D721Med (cell line): Measurements from ENCODE around the gene MED27.
"Not testable (repeated sequence)": the region's sequence is repeated elsewhere in the genome, so short reads cannot be mapped to it uniquely, and the experiment has no call there.

ENCODE experiments used
- DNase-seq: peaks from one replicate; pipeline ENCODE4 v3.0.0; 2011; ENCODE audit warnings: low spot score; ENCODE audit not compliant: insufficient read length
- FAIRE-seq: peaks from 2 replicates; lab custom pipeline; 2011; peaks lifted over from hg19 to GRCh38; lab: Jason Lieb, UNC
- CTCF ChIP-seq: IDR thresholded peaks from 2 replicates; pipeline ENCODE4 v1.5.1; 2012; ENCODE audit warnings: mild to moderate bottlenecking, control low read depth; ENCODE audit not compliant: insufficient read depth; ENCODE audit errors: missing control alignments

MED27 gene

GRCh38 chr9:132018957-132019405 lies 60.7 kb downstream of the MED27 start:
- DNase-seq (no peak), FAIRE-seq (no peak)
- TF ChIP-seq CTCF = no peak

DNA sequence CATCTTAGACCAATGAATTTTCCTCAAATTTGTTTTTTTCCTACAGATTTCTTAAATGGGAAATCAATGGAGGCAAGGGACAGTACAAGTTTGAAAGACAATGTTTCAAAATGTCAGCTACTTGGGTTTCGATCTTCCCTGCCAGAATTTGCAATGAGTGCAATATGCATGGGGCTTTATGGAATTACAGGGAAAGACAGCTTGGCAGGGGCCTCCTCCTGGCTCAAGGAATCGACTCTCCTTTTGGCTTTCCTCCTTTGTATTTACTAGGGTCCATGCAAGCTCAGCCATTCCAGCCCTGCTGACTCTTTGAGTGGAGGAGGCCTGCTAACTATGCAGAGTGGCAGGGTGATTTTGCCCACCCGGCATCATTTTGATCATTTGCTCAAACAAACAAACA lies 63.2 kb downstream of the MED27 start:
- TF ChIP-seq CTCF = no peak
- FAIRE-seq (no peak), DNase-seq (no peak)

GRCh38 chr9:132015866-132016265 lies 63.8 kb downstream of the MED27 start:
- DNase-seq (no peak), FAIRE-seq (no peak)
- TF ChIP-seq CTCF = no peak

GRCh38 chr9:132014218-132014805 lies 65.4 kb downstream of the MED27 start:
- FAIRE-seq = no peak
- no peak for DNase-seq
- no peak for TF ChIP-seq CTCF

DNA sequence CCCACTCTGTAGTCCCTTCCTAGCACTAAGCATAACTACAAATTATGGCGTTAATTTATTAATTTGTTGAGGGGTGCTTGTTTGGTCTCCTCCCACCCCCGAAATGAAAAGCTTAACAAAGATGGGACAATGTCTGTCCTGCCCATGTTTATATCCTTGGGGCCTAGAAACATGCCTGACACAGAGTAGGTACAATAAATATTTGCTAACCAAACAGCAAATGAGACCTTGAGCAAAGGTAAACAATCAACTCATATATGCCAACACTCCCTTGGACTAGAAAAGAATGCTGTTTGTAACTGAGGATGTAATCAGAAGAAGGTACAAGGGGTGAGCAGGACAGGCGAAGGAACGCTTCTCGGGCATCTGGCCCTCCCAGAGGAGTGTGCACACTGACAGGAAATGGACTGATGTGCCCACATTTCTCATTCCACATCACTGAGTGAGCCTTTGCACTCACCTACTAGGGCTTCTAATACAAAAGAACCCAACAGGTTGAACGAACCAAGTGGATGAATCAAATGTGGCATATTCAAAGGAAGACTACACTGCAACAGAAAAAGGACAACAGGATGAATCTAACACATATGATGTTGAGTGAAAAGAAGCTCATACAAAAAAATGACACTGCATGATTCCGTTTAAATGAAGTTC lies 66.8 kb downstream of the MED27 start:
- FAIRE-seq (no peak), DNase-seq (no peak)
- no peak for TF ChIP-seq CTCF

DNA sequence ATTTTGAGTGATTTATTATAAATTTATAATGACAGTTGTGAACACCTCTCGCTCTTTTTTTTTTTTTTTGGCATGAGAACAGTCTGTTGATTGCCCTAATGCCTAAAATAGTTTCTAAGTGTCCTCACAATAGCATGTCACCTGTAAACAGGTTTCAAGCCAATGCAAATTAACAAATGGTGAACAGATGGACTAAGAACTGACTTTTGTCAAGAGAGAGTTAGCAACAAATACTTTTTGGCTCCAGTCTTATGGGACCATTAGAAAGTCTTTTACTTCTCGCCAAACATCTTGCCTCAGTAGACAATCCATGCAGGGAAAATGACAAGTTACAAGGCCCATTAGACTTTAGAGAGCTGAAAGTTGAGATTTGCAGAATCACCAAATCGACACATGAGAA lies 67.8 kb downstream of the MED27 start:
- TF ChIP-seq CTCF = no peak
- no peak for DNase-seq
- no peak for FAIRE-seq

- FAIRE-seq = no peak
- no peak for DNase-seq
- no peak for TF ChIP-seq CTCF
Observed at GRCh38 chr9:132011309-132011708, 68.4 kb downstream of the MED27 start.

DNA sequence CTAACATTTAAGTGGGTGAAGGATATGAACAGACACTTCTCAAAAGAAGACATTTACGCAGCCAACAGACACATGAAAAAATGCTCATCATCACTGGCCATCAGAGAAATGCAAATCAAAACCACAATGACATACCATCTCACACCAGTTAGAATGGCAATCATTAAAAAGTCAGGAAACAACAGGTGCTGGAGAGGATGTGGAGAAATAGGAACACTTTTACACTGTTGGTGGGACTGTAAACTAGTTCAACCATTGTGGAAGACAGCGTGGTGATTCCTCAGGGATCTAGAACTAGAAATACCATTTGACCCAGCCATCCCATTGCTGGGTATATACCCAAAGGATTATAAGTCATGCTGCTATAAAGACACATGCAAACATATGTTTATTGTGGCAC lies 69.5 kb downstream of the MED27 start:
- not testable (repeated sequence) for FAIRE-seq, DNase-seq
